ENCODE measurements around the gene MRPL28. TPM values are rescaled to one million over a fixed set of nuclear protein-coding genes. Genes with fewer than 3 reads are reported as not detected.

MRPL28 gene
- total and polyA plus RNA-seq, 2 donors (not counting 3 experiments of a cell fraction or from before 2014, with no cell fraction given) = 104 to 180 TPM

DNA sequence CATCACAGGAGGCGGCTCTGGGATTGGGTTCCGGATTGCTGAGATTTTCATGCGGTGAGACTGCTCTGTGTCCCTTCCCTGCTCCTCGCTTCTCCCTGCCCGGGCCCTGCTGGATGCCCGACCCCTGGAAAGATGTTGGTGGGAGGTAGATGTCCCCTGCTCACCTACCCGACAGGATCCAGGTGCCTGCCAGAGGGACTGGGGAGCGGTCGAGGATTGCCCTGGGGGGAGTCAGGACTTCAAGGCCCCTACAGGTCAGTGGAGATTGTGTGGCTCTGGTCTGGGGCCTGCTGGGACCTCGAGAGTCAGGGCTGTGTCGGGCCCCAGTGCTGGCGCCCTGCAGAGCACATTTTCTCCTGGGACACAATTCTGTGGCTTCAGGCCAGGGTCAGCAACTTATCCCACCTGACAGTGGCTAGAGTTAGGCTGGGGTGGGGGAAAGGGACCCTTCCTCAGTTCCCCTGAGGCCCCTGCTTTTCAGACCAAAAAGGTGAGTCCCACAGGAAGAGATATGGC, 34.7 kb upstream of the MRPL28 start:
- FAIRE-seq (no peak), DNase-seq (ENCODE audit: low read depth, low spot score) (no peak)
- H3K4me1 ChIP-seq (ENCODE audit: control insufficient read depth, extremely low read depth, insufficient read depth, low read length) = peaks cover 10% of the 10 kb centered on the region
- dilution Hi-C loops (cut with MboI; ENCODE audit: extremely low pct_ligation_motif_present, low sequenced_read_pairs) (no loop called here), intact Hi-C loops (cut with micrococcal nuclease) (no loop called here)
- no peaks in the 10 kb centered on the region for H4K20me1 ChIP-seq (replicated peaks; ENCODE audit: control insufficient read depth, extremely low read depth, insufficient read depth, low read length)
- peaks cover 0 to 6% of the 10 kb centered on the region in 2 experiments for H3K36me3 ChIP-seq (ENCODE audit: control insufficient read depth in 2 of 2, extremely low read depth in 1 of 2, insufficient read depth in 2 of 2, low read length in 2 of 2)
- no peak overlapping the region for H2AFZ ChIP-seq (ENCODE audit: low read depth, low read length)
- no peak overlapping the region for H3K4me3 ChIP-seq (replicated peaks in 1 of 3; ENCODE audit: insufficient read depth in 1 of 3, low read depth in 1 of 3, low read length in 3 of 3)
- H3K79me2 ChIP-seq (ENCODE audit: control insufficient read depth, insufficient read depth, low read length) = no peaks in the 10 kb centered on the region
- H3K9me3 ChIP-seq (replicated peaks; ENCODE audit: control insufficient read depth, insufficient read depth, low read length) = no peaks in the 10 kb centered on the region
- H3K27ac ChIP-seq (ENCODE audit: insufficient read depth, low read depth, low read length) = no peak overlapping the region
- no TSS peak for BruUV-seq (replicated peaks)
- ChIA-PET CTCF (no interaction called here), POLR2A (no interaction called here)
- no peak overlapping the region for H3K4me2 ChIP-seq (ENCODE audit: insufficient read depth, low read length)
- H3K27me3 ChIP-seq (ENCODE audit: control insufficient read depth in 2 of 2, insufficient read depth in 2 of 2, low read length in 2 of 2) = no peaks in the 10 kb centered on the region
- no peaks in the 10 kb centered on the region for H3K9me1 ChIP-seq (replicated peaks; ENCODE audit: control insufficient read depth, extremely low read depth, insufficient read depth, low read length)
- TF ChIP-seq, protein P1, sequence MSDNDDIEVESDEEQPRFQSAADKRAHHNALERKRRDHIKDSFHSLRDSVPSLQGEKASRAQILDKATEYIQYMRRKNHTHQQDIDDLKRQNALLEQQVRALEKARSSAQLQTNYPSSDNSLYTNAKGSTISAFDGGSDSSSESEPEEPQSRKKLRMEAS (IDR thresholded peaks at IDR 0.05; ENCODE audit: insufficient read depth, insufficient read length) = no peak
- no peak for TF ChIP-seq POLR2A (IDR thresholded peaks at IDR 0.05; ENCODE audit: low read depth, low read length)
- no peak for TF ChIP-seq MYC (IDR thresholded peaks at IDR 0.05; ENCODE audit: low read depth, low read length)
- no peak for TF ChIP-seq JUN (IDR thresholded peaks at IDR 0.05; ENCODE audit: borderline replicate concordance, insufficient read depth, insufficient read length, low read depth)
- no peak for TF ChIP-seq CTCF (IDR thresholded peaks at IDR 0.05; ENCODE audit: extremely low read depth in 1 of 2, insufficient read depth in 1 of 2, low read depth in 1 of 2, low read length in 2 of 2)
- no peak for TF ChIP-seq POLR2AphosphoS5 (IDR thresholded peaks at IDR 0.05; ENCODE audit: insufficient read depth, low read depth, low read length)
- no peak for TF ChIP-seq EZH2 (IDR thresholded peaks at IDR 0.05; ENCODE audit: borderline replicate concordance, low read depth, low read length, severe bottlenecking)
- no peak for TF ChIP-seq GATA2 (IDR thresholded peaks at IDR 0.05; ENCODE audit: insufficient read depth, insufficient read length, low read depth, low read length)
- TF ChIP-seq FOS (IDR thresholded peaks at IDR 0.05; ENCODE audit: borderline replicate concordance, insufficient read depth, low read length) = no peak
- no peak overlapping the region for H3K9ac ChIP-seq (replicated peaks; ENCODE audit: extremely low read depth, insufficient read depth, low read length)

Data from endothelial cell of umbilical vein (primary cell).